ENCODE results near the gene PLEKHD1.

- TF ChIP-seq POLR2A (IDR thresholded peaks at IDR 0.05) (no peak), CTCF (IDR thresholded peaks at IDR 0.05) (no peak)
Observed at GRCh38 chr14:69443296-69443805, 41.2 kb upstream of the PLEKHD1 start.

All from Peyer's patch (tissue), 4 donors.